Left cardiac atrium (tissue), 4 donors: ENCODE data around the gene TNFRSF1B. TPM values are rescaled to one million over a fixed set of nuclear protein-coding genes. Genes with fewer than 3 reads are reported as not detected.

Source experiments
- ATAC-seq, 2 donors: fragments of 200-7000 bp; cut with Tn5 transposase; one replicate each; pipeline ENCODE4 v1.9.1; 2020; ENCODE audit warnings: mild to moderate bottlenecking in 2 of 2, moderate library complexity in 2 of 2
- DNase-seq: peaks from one replicate; pipeline ENCODE4 v3.0.0-alpha.2; 2020
- intact Hi-C, 2 donors: fragments of 100-400 bp; cut with DNase I; formaldehyde crosslinking; loops; one replicate each; pipeline versions ENCODE4 v1.14.1 to v1.15.1; 2022 to 2023
- total RNA-seq, 2 donors: library from RNA; stranded (reverse); fragmentation: NEBNext Ultra II Directional; extraction: Animal tissue kit (Norgen Biotek cat#: 25700); gene quantifications; one replicate each; pipeline ENCODE4 v1.2.1, GENCODE V29; 2021
- donor health status: DM: no; HTN: yes; CAD: no.
- donor health status: DM: no; HTN: yes; CAD: no; lungs with severe emphysema.
- donor health status: DM: yes; HTN: yes; CAD: no.
- donor health status: Dilated cardiomyopathy.

TNFRSF1B gene
- total RNA-seq, 2 donors from 2014 or later: 28.3 to 28.5 TPM

DNA sequence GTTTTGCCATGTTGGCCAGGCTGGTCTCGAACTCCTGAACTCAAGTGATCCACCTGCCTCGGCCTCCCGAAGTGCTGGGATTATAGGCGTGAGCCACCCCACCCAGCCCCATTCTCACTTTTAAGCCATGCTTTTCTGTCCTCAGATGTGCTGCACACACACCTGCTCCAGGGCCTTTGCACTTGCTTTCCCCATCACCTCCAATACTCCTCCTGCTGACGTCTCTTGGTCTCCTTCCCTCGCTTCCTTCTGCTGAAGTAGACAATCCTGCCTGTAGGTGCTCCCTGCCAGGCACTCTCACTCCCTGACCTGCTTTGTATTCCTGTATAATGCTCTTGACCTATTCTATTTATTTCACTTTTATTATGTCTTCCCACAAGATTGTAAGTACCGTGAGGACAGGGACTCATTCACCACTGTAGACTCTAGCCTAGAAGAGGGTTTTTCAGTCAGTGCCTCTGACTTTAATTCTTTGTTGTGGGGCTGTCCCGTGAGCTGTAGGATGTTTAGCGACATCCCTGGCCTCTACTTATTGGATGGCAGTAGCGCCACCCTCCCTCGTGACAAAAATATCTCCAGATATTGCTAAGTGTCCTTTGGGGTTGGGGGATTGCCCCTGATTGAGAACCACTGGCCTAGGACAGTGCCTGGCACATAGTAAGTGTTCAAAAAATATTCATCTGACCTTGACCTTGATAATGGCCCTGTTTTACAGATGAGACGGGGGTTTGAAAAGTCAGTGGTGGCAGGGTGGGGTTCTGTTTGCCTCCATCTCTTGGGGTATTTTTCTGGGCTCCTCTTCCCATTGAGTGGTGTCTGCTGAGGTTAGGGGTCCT, 4.6 kb downstream of the TNFRSF1B start:
- intact Hi-C loops: no loop called here
- ATAC-seq: no peak
- no peak for DNase-seq

DNA sequence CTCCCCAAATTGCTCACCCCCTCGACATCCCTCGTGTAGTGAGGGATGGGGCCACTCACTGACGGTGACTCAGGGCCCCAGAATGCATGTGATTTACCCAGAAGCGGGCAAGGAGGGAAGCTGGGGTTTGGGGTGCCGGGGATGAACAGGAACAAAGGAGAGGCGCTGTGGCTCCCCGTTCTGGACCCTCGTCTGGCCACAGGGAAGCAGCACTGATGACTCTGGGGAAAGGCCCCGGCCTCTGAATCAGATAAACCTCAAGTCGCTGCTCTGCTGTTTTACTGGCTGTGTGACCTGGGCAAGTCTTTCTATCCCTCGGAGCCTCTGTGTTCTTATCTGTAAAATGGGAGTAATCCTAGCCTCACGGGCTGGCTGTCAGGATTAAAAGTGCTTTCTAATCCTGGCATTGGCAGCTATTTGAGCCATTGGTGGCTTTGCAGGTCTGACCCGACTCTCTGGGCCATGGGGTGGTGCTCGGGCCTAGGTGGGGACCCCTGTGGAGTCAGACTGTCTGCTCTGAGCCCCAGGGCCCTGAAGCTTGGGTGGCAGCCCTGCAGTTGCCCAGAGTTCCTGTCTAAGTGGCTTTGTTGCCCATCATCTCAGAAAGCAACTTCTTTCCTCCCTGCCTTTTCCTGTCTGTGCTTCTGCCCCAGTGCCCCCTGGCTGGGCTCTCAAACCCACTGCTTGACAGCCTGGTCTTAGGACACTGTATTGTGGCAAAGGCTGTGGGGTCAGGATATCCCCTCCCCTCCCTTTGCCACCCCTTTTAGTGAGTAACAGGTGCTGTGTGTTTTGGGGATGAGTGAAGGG, 5.5 kb downstream of the TNFRSF1B start:
- intact Hi-C loops: no loop called here
- ATAC-seq: no peak
- no peak for DNase-seq

DNA sequence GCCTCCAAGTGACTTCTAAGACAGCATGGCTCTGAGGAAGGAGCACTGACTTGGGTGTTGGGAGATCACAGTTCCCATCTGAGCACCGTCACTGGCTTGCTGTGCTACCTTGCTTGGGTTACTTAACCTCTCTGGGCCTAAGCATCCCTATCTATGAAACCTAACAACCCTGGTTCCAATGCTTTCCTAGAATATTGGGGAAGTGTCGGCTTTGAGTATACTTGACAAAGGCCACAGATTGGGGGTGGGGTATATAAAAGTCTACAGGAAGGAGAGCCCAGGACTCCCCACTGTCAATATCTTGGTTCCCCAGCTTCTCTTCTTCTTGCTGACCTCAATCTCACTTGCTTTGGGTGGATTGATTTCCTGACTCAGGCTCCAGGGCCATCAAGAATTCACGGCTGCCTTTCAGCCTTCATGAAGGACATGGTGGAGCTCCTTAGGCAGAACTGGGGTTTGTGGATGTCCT, 6.3 kb downstream of the TNFRSF1B start:
- DNase-seq (no peak), ATAC-seq (no peak)
- intact Hi-C loops: no loop called here

DNA sequence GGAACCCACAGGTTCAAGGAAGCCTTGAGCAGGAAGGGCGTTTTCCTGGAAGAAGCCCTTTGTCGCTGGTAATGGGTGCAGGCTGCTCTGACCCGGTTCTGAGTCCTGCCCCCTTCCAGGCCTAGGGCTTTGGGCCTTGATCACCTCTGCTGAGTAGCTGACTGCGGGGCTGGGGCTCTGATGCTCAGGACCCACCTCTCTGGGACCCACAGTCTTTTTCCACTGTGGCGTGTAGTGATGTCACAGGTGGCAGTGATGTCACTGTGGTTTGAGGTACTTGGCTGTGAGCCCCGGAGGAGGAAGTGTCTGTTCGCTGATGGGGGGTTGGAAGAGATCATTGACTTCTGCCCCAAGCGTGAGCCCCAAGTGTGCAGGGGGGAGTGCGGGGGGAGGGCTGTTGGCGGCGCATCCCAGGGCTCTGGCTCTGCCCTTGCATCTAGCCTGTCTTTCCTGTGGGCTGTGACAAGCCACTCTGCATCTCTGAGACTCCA, 6.9 kb downstream of the TNFRSF1B start:
- peak; percentile 22 to 58 for ATAC-seq
- intact Hi-C loops: no loop called here
- peak; percentile 64 for DNase-seq

DNA sequence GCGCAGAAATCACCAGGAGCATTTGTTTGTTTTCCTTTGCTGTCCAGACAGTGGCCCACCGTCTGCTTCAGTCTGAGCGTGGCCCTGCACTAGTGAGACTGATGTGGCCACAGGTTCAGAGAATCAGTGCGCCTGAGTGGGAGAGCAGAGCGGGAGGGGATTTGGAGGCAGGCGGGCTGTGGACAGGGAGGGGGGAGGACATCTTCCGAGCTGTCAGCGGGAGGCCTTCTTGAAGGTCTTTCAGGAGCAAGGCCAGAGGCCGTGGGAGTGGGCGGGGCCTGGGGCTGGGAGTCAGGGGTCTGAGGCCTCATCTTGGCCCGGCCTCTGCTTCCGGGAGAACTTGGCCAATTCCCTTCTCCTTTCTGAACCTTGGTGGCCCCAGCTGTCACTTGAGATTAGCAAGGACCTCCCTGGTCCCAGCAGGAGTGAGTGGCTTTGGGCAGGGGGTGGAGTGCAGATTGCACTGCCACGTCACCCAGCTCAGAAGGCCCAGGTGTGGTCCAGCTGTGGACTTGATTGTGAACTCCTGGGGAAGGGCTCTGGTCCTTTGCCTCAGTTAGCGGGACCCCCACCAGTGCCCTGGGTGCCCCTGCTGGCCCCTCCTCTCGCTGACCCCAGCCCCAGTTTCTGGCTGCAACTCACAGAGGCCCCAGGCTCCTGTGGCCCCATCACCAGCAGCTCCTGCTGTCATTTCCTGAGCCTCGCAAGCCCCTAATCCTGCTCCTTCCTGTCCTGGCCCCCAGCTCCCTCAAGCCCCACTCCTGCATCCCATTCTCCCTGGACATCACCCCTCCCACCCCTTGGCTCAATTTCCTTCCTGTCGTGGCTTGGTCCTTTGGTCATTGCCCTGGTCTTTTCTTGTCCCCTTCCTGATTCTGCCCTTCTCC, 8.4 kb downstream of the TNFRSF1B start:
- DNase-seq: peak; percentile 81

DNA sequence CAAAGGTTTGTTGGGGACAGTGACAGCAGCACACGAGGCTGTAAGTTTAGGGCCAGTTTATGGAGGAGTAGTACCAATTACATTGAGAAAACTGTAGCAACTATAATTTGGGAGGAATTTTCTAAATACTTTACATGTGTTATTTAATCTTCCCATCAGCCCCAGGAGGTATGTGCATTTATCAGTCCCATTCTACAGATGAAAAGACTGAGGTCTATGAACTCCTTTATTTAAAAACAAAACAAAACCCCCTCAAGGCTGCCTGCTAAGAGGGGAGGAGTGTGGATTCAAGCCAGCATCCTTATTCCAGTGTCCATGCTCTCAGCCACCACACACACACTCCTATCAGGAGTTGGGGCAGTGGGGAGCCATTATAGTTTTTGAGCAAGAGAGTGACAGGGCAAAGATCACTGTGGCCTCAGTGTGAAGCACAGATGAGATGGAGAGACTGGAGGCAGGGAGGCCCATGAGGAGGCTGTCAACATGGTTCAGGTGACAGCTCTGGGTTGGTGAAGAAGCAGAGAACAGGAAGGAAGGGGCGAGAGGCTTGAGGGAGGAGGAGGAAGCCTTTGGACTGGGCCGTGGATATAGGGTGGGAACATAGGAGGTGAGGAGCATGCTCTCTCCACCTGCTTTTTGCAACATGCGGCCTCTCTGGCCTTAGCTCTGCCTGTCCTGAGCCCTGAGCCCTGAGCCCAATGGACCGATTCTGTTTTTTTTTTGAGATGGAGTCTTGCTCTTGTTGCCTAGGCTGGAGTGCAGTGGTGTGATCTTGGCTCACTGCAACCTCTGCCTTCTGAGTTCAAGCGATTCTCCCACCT, 9.7 kb downstream of the TNFRSF1B start:
- intact Hi-C loops: no loop called here
- DNase-seq: no peak
- no peak for ATAC-seq

More for the DNA sequence above, 8.4 kb downstream of the TNFRSF1B start:
- ATAC-seq: peak; percentile 21 to 31
- intact Hi-C loops: no loop called here

DNA sequence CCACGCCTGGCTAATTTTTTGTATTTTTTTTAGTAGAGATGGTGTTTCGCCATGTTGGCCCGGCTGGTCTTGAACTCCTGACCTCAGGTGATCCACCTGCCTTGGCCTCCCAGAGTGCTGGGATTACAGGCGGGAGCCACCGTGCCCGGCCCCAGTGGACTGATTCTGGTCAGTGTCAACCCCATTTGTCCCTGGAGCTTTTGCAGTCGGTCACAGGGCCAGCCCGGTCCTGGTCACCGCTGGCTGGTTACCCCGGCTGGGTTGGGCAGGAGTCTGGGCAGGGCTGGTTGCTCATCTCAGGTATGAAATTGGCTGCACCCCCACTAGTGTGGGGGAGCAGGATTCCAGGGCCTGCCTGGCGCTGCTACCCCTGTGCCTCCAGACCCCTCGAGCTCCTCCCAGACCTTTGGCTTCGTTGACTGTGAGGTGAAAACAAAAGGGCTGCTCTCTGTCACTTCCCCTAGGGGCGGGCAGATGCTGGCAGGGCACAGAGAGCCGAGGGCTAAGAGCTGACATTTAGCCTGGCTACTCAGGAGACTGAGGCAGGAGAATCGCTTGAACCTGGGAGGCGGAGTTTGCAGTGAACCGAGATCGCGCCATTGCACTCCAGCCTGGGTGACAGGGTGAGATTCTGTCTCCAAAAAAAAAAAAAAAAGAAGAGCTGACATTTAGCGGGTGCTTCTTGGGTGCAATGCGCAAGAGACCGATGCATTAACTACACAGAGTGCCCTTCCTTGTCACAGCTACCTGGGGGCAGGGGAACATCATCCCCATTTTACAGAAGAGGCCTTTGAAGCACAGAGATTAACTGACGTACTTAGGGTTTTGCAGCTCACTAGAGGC, 10.6 kb downstream of the TNFRSF1B start:
- intact Hi-C loops: no loop called here
- ATAC-seq (no peak), DNase-seq (no peak)

DNA sequence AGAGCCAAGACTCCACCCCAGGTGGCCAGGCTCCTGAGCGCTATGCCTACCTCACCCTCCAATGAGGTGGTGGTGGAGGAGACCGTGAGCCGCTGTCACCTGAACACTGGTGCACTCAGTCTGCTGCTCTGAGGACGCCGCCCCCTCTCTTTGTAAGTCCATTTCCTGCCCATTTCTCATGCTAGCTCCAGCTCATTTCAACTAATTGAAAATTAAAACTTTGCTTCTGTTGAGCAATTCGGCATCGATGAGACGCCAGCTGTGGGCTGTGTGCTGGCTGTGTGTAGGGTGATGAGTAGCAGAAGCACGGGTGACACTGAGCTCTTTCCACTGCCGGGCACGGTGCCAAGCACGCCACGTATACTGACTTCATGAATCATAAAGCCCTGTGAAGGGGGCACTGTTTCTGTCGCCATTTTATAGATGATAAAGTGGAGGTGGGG, 11.2 kb downstream of the TNFRSF1B start:
- DNase-seq (peak; percentile 89), ATAC-seq (peak in 1 of 2 donors; percentile 29)
- intact Hi-C loops: no loop called here

DNA sequence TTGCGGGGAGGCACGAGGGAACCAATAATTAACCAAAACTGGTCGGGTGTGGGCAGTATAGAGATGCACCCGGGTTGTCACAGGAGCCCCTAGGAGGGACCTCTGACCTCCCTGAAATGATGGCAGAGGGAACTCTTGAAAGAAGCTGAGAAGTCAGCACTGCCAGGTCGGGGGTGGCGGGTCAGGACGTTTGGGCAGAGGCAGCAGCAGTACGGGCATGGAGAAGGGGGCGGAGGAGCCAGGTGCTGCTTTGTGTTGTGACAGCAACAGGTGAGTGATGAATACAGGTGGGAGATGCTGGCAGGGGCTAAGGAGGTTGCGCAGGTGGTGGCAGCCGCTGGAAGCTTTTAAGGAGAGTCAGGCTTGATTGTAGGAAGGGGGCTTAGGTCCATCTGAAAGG, 11.7 kb downstream of the TNFRSF1B start:
- ATAC-seq: no peak
- no peak for DNase-seq
- intact Hi-C loops: no loop called here

DNA sequence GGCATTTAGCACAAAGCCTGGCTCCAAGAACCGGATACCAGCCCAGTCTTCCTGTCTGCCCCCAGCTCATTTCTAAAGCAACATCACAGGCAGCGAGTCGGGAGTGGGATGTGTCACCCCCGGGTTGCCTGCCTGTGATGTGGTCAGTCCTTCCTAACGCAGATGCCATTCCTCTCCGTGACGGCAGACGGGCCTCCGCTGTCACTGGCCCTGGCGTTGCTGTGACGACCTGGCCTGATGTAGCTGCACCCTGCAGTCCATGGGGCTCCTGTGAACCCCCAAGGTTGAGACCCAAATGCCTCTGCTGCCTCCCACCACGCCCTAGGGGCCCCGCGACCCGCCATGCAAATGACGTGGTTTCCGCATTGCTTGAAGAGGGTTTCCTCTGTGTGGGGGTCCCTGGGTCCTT, 12.3 kb downstream of the TNFRSF1B start:
- ATAC-seq (no peak), DNase-seq (peak; percentile 57)
- intact Hi-C loops: no loop called here

DNA sequence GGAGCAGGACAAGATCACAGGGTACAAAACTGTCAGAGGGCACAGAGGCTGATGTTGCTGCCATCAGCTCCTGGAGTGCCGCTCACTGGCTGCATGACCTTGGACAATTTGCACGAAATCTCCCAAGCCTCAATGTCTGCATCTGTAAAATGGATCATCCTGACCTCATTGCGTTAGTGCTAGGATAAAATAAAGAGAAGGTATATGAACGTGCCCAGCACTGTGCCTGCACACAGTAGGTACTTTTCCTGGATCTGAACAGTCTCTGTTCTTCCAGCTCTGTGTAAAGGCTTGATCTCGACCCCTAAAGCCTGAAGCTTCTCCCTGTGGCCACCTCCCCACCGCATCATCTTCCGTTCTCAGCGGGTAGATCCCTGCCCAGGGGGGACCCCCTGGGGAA, 12.9 kb downstream of the TNFRSF1B start:
- DNase-seq (no peak), ATAC-seq (no peak)
- intact Hi-C loops: no loop called here

DNA sequence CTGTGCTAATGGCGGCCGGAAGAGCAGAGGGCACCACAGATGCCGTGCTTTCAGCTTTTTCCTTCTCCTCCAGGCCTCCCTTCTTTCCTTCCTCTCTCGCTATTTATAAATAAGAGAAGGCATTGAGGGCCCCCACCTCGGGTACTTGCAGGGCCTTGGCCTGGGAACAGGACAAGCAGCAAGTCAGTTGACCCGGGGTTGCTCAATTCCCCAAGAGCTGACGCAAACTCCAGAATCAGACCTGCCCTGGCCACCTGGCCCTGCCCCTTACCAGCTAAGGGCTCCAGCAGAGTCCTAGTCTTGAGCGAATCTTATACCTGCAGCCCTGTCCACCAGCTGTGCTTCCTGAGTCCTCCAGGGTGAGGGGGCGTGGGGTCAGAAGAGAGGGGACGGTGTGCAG, 13.5 kb downstream of the TNFRSF1B start:
- intact Hi-C loops: no loop called here
- ATAC-seq (peak in 1 of 2 donors; percentile 3), DNase-seq (peak; percentile 71)

DNA sequence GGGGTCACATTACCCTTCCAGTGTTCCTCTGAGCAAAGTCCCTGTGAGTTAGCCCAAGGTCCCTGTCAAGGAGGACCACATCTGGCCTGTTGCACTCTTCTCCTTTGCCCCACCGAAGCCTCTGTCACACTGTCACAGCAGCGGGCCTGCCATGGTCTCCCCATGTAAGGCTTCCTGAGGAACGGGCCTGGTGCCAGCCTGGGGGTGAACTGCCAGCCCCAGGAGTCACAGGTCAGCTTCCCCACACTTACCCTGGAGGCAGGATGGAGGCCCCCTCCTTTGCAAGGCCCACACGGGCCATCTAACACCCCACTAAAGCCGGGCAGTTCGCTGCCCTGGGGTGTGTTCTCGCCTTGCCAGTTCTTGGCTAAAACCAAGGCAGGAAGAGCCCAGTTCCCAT, 14.1 kb downstream of the TNFRSF1B start:
- no peak for DNase-seq
- intact Hi-C loops: no loop called here
- ATAC-seq: no peak

DNA sequence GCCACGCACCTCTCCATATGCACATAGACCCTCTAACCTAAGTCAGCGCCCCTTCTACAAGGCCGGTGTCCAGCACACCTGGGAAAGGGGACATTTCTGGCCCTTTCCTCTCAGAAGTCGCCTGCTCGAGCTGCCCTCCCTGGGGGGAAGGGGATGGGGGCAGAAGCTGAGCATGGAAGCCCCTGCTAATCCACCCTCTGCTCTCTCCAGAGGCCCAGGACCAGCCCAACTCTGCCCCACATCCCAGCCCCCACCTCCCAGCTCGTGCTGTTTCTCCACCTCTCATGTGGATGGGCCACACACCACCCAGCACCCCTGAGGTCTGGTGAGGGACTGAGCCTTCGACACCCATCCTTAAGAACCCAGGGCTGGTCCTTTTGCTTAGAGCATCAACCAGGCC, 14.8 kb downstream of the TNFRSF1B start:
- intact Hi-C loops: no loop called here
- ATAC-seq (no peak), DNase-seq (no peak)

DNA sequence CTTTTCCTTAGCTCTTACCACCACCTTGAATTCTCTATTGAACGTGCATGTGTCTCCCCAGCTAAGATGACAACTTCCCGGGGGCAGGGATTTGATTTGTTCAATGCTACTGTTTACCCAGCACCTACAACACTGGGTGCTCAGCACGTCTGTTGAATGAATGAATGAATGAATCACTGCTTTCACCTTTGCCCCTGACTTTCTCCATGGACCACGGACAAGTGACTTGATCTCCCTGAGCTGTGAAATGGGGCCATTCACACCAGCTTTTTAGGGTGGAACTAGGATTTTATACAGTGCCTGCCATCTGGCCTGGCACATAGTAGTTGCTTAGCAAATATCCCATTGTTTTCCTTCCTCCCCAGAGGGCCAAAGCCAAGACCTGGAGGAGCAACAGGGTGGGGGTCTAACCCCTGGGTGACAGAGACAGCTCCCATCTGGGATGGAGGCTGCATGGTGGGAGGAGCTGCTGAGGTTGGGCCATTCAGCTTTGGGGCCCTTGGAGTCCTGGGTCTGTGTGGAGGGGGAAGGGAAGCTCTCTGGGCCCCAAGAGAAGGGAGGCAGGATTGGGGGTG, 15.7 kb downstream of the TNFRSF1B start:
- intact Hi-C loops: no loop called here
- ATAC-seq (no peak), DNase-seq (no peak)

DNA sequence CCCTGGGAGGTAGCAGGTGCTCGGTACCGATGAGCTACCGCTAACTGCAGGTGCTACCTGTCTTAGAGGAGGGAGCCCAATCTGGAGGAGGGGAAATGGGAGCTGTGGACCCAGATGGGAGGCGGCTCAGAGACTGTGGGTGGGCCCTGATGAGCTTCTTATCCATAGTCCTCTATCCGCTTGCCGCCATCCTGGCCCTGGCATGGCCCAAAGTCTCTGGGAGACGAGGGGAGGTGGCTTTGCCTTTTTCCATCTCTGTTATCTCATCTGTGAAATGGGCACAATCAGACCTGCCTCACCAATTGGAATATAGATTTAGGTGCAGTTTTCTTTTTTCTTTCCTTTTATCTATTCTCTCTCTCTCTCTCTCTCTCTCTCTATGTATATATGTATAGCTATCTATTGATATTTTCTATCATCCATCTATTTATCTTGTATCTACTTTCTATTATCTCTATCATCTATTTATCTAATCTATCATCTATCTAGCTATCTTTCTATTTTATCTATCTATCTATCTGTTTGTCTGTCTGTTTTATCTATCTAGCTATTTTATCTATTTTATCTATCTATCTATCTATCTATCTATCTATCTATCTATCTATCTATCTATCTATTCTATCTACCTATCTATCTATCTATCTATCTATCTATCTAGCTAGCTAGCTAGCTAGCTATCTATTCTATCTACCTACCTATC, 16.5 kb downstream of the TNFRSF1B start:
- no peak for DNase-seq
- intact Hi-C loops: no loop called here
- ATAC-seq: no peak
